GM21360 (cell line): ENCODE results near the gene SLC25A51.

Experiments used
- ATAC-seq: cut with Tn5 transposase; IDR thresholded peaks from one replicate; pipeline ENCODE4 v1.9.1; 2021; ENCODE audit warnings: mild to moderate bottlenecking, moderate library complexity; ENCODE audit not compliant: unreplicated experiment

Gene SLC25A51

DNA sequence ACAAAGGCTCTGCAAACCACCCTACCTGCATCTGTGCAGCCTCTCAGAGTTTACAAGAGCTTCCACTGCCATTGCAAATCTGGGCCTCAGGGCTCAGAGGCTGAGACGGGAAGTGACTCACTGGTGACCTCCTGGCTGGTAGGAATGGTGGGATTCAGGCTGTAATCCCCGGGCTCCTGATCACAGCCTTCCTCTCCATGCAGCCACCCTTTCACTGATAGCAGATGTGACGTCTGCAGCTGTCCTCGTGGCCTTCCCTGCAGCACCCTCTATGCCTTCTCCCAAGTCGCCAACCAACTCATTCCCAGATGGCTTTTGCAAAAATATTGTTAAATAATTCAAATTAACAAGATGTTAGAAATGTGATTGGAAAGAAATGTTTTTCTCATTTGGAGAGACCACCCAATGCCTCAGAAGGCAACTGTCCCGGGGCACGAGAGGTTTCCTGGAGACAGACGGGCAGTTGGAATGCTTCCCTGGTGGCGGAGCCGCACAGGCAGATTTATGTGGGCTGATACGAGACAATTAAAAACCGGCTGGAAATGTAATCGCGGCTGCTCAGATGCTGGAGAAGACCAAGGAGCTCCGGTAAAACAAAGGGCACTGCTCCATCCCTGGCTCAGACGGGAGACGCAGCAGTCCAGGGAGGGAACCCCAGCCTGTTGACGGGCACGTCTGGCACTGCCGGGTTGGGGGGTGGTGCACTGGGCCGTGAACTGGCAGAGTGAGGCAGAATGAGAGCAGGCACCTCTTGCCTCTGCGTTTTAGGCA lies 34.4 kb upstream of the SLC25A51 start:
- no peak for ATAC-seq

DNA sequence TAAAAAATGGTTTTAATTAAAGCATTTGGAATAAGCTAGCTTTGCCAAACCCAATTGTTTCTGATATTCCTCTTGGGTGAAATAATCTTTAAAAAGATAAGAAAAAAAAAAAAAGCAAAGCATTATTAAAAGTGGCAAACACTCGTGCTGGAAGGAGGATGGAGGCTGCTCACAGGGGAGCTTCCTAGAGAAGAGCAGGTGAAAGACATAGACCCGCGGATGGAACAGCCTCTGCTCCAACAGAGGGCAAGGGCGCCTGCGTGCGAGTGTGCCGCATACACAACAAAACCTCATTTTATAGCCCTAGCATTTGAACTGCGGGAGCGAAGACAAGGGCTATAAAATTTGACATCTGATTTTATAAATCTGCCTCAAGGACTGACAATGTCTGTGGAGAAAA lies 33.4 kb upstream of the SLC25A51 start:
- ATAC-seq, result no peak

DNA sequence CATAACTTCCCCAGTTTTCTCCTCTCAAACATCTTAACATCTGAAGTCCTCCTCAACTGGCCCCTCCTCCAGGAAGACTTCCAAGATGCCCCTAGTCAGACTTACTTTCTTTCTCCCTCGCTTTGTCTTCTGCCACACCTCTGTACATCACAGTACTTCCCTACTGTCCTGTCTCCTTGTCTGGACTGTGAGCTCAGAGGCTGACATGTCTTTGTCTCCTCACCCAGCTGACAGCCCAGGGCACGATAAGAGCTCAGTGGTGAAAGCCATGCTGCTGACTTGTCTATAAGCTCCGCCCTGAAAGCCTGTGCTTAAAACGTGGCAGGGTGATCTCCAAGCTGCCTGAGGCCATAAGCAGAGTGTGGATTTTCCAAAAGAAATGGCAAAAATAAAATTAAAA lies 33.0 kb upstream of the SLC25A51 start:
- no peak for ATAC-seq

DNA sequence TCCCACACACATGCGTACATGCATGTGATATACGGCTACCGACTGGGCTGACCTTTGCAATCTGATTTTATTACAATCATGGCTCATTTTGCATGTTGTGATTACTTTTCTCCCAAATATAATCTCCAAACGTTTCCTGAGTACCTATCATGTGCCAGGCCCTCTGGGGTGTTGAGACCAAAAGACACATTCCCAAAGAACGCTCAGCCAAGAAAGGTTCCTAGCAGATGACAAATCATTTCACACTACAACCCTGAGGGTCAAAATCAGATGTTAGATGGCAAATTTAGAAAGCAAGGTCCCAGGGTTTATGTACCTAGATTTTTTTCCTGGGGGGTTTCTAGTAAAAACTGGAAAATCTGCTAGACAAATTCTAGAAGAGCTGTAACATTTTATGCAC lies 32.4 kb upstream of the SLC25A51 start:
- ATAC-seq, result no peak

DNA sequence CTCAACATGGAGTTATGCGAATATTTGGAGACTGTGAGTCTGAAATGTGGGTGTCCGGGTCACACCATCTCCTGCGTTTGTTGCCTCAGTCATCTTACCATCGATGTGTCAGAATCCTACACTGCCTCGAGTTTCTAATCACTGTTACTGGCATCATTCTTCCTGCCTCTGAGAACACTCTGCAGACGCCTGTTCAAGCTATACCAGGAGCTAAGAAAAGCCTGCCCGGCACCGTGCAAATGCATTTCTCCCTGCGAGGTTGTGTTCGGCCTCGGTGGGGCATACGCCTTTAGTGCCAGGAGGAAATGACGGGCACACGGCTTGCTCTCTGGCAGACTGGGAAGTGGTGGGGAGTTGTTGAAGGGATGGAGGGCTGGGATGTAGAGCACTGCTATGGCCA lies 31.2 kb upstream of the SLC25A51 start:
- ATAC-seq, result no peak

DNA sequence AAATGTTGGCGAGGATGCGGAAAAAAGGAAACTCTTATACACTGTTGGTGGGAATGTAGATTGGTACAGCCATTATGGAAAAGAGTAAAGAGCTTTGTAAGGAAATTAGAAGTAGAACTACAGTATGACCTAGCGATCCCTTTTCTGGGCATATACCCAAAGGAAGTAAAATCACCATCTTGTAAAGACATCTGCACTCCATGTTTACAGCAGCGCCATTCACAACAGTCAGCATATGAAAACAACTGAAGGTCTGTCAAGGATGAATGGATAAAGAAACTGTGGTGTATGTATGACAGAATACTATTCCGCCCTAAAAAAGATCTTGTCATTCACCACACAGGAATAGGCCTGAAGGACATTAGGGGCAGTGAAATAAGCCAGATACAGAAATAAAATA lies 27.7 kb upstream of the SLC25A51 start:
- no peak for ATAC-seq

DNA sequence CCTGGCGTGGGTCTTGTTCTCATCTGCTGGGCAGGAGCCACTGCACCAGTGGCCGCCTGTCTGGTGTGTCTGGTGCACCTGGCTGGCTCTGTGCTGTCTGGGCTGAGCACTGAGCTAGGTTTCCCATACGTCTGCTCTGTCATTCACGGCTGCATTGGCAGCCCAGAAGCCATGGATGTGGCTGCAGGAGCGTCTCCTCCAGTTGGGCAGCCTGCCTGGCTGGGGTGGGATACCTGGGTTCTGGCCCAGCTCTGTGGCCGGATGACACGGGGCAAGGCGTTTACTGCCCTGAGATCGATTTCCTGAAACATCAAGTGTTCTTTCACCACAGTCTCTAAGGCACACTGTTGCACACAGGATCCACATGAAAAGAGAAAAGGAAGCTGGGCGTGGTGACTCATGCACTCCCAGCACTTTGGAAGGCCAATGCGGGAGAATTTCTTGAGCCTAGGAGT lies 25.5 kb upstream of the SLC25A51 start:
- no peak for ATAC-seq

DNA sequence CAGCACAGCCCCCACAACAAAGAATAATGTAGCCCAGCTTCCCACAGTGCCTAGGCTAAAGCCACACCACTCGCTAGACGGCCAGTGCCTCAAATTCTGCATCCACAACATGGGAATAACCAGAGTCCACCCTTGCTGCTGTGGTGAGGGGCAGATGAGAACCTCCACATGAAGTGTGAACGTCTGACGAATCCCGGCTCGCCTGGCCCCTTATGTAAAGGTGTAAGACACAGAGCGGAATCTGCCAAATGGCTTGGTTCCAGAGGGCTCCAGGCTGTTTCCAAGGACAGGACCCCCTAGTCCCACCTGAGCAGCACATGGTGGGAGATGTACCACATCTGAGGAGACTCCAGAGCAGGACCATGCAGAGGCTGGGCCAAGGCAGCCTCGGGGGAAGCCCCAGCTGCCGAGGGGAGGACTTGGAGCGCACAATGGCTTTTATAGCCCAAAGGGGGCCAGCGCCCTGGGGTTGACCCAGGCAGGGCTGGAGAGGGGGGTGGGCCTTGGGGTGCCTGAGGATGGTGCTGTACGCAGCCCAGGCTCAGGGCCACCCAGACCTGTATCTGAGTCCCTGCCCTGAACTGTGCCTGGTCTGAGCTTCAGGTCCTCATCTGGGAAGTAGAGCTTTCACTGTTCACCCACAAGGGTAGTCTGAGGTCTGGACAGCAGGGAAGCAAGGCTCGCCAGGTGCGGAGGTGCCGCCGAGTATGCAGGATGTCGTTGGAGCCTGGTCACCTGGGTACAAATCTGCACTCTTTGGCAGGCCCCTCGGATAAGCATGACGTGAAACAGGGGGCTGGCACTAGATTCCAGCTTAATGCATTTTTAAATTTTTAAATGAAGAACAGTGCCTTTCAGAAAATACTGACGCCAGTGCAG lies 24.9 kb upstream of the SLC25A51 start:
- ATAC-seq, result no peak

DNA sequence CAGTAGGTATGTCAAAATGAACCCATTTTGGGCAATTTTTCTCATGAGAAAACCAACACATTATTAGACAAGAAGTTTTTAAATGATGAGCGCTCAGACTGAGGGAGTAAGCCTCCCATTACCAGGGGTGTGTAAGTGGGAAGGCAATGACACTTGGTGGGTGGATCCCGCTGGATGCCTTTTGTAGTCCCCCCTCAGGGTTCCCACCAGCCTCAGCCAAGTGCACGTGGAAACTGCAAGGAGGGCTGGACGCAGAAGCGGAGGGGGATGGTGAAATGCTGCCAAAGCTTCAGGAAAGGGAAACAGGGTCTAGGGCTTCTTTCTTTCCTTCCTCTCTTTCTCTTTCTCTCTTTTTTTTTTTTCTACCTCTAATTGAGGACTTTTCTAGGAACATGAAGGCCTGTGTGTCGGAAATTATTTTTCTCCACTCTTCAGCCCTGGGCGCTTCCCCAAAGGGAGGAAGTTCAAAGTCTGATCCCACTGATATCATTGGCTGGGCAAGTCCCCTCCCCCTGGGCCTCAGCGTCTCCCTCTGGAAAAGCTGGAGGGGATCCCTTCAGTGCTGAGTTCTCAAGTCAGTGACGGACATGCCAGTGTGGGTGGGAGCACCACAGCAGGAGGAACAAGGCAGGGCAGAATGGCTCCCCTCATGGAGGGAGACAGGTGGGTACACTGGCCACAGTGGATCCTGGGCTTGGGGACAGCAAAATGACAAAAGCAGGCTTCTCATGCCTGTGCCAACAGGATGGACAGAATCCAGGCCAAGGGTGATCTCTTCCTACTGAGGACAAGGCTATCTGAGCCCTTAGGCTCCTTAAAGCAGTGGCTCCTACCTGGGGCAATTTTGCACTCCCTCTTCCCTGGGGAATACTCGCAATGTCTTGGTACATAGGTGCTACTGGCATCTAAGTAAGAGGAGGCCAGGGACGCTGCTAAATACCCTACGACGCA lies 23.9 kb upstream of the SLC25A51 start:
- ATAC-seq, result no peak

DNA sequence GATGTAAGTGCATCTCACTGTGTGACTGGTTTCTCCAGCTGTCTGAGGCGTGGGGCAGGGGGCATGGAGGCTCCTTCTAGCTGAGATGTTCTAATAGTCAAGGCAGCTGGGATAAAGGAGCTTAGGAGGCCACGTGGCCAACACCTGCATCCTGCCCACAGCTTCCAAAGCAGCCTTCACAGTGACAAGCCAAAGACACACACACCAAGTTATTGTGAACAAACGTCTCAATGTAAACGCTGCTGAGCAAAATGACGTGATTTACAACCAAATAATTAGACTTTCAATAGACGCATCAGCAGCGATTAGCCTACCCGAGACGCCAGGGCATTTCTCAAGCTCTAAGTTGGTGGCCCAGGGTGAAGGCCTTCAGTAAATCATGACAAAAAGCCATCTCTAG lies 23.2 kb upstream of the SLC25A51 start:
- ATAC-seq, result no peak

DNA sequence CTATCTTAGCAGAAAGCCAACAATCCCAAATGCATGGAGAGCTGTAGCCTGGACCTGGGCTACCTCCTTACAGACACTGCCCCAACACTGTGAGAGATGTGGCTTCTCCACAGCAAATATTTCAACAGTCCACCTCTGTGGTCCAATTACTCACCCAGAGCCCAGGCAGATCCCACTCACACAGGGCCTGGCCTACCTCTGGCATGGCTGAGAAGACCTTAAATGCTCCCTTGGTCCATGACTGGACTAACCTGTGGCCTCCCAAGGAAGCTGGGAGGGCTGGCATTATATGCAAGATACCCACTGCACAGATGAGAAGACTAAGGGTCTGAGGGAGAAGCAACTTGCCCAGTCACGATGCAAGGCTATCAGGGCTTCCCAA lies 22.8 kb upstream of the SLC25A51 start:
- ATAC-seq, result no peak

DNA sequence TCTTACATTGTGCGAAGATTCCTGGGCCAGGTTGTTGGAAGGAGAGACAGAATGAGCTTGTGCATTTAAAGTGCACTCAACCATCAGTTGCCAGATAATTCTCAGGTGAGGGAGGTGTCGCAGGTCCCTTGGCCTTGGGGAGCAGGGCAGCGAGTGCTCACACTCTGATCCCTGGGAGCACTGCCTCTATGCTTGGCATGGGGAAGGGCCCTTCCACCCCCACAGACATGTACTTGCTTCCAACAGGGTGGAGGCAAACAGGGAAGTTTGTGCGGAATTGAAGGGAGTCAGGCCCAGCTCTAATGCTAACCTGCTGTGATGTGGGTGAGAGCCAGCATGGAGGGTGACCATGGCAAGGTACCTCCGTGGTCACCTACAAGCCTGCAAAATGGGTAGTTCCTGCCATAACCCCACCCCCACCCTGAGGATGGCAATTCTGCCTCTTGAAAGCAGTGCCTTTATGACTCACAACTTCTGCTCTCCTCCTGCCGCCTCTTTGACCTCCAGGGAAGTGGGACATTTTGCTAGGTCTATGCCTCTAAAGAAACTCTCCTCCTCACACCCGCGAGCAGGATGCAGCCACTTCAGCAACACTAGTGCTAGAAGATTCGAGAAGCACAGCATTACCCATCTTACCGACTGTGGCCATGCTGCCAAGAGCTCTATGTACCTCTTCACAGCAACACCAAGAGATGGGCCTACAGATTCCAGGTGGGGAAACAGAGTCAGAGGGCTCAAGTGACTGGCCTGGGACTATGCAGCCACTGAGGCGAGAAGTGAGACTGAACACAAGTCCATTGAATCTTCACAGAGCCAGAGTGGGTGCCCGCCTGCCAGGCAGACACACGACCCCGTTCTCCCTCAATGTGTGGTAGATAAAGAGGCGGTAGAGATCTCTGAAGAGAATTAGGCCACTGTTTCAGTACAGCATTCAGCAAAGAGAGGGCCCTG lies 22.1 kb upstream of the SLC25A51 start:
- ATAC-seq, result no peak

DNA sequence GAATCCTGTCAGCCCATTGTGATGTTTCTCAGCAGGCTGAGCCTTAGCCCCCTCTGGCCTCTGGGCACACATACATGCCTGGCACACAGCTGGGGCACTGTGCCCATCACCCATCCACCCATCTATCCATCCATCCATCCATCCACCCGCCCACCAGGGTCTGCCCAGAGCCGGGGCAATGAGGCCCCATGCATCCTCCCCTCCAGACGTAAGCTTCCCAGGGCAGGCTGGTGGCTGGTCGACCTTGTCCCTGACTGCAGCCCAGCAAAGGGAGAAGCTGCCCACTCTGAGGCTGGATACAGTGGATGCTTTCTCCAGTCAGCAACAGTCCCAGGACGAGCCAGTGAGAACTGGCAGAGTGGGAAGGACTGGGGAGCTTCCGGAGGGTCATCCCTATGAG lies 21.1 kb upstream of the SLC25A51 start:
- ATAC-seq, result no peak

DNA sequence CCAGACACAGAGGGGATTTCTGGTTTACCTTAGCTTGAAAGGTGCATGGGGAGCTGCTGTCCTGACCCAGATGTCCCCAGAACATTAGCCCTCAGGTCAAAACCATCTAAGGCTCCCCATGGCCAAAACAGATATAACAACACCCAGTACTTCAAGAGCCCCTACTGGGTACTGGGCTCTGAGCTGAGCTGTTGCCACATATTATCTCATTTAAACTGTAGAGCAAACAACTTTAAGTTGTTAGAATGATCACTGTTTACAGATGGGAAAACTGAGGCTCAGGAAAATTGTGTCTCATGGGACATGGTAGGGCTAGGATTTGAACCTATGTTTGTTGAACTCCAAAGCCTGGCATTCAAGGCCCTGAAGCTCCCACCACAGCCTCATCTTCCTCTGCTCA lies 20.6 kb upstream of the SLC25A51 start:
- no peak for ATAC-seq

DNA sequence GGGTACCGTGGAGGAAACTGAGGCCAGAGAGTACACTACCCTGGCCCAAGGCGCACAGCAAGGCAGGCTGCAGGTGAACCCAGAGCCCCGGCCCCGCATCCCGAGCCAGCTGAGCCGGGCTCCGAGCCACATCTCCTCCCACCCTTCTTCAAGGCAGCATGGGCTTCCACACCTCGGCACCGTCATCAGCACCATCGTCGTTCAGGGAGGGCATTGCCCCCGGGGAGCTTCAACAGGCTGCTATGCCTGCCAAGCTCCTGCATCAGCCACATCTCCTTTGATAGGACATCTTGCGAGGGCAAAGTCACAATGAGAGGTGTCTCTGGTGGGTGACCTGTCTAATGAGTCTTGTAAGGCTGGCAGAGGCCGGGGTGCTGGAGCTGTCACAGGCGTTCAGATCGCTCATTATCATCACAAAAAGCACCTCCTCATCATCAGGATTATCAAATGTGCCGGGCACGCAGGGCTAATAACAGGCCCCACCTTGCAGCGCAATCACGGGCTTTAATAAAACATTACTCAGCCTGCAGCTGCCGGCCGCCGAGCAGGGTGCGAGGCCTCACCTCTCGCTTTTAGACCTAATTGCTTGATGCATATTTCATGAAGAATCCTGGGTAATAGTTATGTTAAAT lies 20.0 kb upstream of the SLC25A51 start:
- no peak for ATAC-seq

DNA sequence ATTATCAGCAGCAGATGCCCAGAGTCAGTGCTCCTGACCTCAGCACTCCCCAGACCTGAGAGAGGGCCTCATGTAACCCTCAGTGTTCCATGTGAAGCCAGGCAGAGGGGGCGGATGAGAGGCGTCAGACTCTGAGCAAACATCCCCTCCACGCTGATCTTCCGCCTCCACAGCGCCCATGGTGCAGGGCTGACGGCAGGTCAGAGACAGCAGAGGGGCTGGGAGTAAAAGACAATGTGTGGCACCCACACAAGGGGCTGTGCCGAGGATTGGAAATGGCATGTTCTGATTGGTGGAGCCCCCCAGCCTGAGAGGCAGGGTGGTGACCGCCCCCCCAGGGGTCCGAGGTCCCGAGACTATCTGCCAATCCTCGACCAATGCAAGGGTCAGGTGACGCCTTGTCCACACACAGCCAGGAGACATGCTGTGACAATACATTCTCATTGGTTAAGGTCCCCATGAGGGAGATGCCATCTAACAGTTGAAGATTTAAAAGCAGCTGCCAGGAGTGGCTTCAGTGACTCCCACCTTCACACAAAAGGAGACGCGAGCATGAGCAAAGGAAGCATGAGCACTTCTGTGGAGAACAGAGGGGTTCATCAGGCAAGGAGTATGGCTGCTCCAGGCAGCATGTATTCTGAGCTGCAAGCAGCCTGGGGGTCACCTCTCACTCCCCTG lies 19.3 kb upstream of the SLC25A51 start:
- ATAC-seq, result no peak

DNA sequence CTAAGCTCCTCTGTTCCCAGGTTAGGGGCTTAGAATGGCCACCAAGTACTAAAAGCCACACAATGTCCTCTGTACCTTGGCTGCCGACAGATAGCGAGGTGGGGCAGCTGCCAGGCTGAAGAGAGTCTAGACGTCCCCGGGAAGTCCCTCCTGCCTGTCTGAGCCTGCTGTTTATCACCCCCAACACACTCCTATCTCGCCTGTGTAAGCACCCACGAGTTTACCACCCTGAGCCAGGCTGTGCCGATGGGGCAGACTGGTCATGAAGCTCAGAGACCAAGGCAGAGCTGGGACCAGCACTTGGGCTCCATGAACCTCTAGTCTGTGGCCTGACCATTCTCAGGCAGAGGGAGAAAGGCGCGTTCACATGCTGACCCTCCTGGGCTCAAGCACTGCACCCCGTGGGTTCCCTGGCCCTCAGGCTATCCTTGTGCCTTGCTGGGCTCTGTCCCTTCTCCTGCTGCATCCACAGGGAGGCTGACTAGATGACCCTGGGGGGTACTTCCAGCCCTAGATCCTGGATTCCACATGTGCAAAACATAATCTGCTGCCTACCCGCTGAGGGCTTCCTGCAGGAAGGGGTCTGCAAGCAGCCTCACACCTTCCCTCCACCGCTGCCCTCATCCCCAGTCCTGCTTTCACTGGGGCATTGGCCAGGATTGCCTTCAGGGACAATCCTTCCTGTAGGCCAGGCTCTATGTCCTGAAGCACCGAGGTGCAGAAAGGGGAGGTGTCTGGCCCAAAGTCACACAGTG lies 18.6 kb upstream of the SLC25A51 start:
- ATAC-seq, result no peak
